NCI-H82 treated with DMSO at 0.1 percent for 48 hours (cell line): ENCODE data around the gene TICAM2.

Experiments
- DNase-seq: peaks from one replicate; lab custom pipeline; 2025; ENCODE audit not compliant: unreplicated experiment; lab: John Stamatoyannopoulos, UW

TICAM2 gene

GRCh38 chr5:115573133-115573532 is 29.1 kb downstream of the TICAM2 start:
- no peak for DNase-seq

GRCh38 chr5:115571441-115571878 is 30.8 kb downstream of the TICAM2 start:
- no peak for DNase-seq

- DNase-seq: no peak
These were observed 33.6 kb downstream of the TICAM2 start for GRCh38 chr5:115568668-115569067.

- DNase-seq: no peak
These were observed 37.0 kb downstream of the TICAM2 start for GRCh38 chr5:115565233-115565632.

- DNase-seq: no peak
These were observed 41.1 kb downstream of the TICAM2 start for GRCh38 chr5:115561176-115561575.

- no peak for DNase-seq
These were observed 42.8 kb downstream of the TICAM2 start for GRCh38 chr5:115559524-115559923.

- no peak for DNase-seq
These were observed 43.8 kb downstream of the TICAM2 start for GRCh38 chr5:115558388-115558956.

GRCh38 chr5:115557667-115558387 is 44.5 kb downstream of the TICAM2 start:
- DNase-seq: no peak

GRCh38 chr5:115556276-115556675 is 46.0 kb downstream of the TICAM2 start:
- DNase-seq: no peak

GRCh38 chr5:115555084-115555633 is 47.1 kb downstream of the TICAM2 start:
- DNase-seq: no peak

GRCh38 chr5:115553082-115553481 is 49.2 kb downstream of the TICAM2 start:
- no peak for DNase-seq

GRCh38 chr5:115551415-115551814 is 50.9 kb downstream of the TICAM2 start:
- DNase-seq: no peak

- DNase-seq: no peak
These were observed 53.1 kb downstream of the TICAM2 start for GRCh38 chr5:115549154-115549553.

GRCh38 chr5:115548683-115549082 is 53.6 kb downstream of the TICAM2 start:
- DNase-seq: no peak

- no peak for DNase-seq
These were observed 56.9 kb downstream of the TICAM2 start for GRCh38 chr5:115545351-115545882.

- DNase-seq: peak; percentile 63
These were observed 57.6 kb downstream of the TICAM2 start, which contains the start of gene FEM1C for GRCh38 chr5:115544436-115545350. TSS of gene FEM1C (minus strand) at chr5:115544775. CDS start at chr5:115543493, 1,282 bp downstream.

- DNase-seq: no peak
These were observed 58.2 kb downstream of the TICAM2 start for GRCh38 chr5:115544043-115544435.

- no peak for DNase-seq
These were observed 58.8 kb downstream of the TICAM2 start for GRCh38 chr5:115543365-115544042.

- no peak for DNase-seq
These were observed 59.5 kb downstream of the TICAM2 start for GRCh38 chr5:115542651-115543364.

GRCh38 chr5:115542086-115542485 is 60.2 kb downstream of the TICAM2 start:
- DNase-seq: no peak
